Stimulated activated naive B cell treated with anti-CD40 and anti-IgM and Interleukin-4, amounts not matched to agents 10 μg/mL and 1 μg/mL and 100 μg/mL, for 72 hours (primary cell): ENCODE results near the gene OR2V2.
"Not testable (repeated sequence)": the region's sequence is repeated elsewhere in the genome, so short reads cannot be mapped to it uniquely, and the experiment has no call there.

ENCODE experiments used
- ATAC-seq, 2 donors: fragments of 150-1000 bp; cut with Tn5 transposase; replicated peaks; 2 replicates each; pipeline ENCODE4 v1.10.0; 2021; ENCODE audit warnings: moderate library complexity in 1 of 2
- DNase-seq: peaks from one replicate; pipeline ENCODE4 v3.0.0; 2021
- H3K27ac Mint-ChIP-seq: one replicate; pipeline ENCODE4 v1.8.0; 2022; ENCODE audit warnings: mild to moderate bottlenecking, mixed read lengths
- H3K27me3 Mint-ChIP-seq, 2 donors: one replicate each; pipeline ENCODE4 v1.8.0; 2022; ENCODE audit warnings: mixed read lengths in 2 of 2
- H3K36me3 Mint-ChIP-seq, 2 donors: one replicate each; pipeline ENCODE4 v1.8.0; 2022; ENCODE audit warnings: mixed read lengths in 2 of 2, mild to moderate bottlenecking in 1 of 2
- H3K4me1 Mint-ChIP-seq, 2 donors: one replicate each; pipeline ENCODE4 v1.8.0; 2022; ENCODE audit warnings: mixed read lengths in 2 of 2, mild to moderate bottlenecking in 1 of 2
- H3K4me3 Mint-ChIP-seq, 2 donors: one replicate each; pipeline ENCODE4 v1.8.0; 2022; ENCODE audit warnings: mild to moderate bottlenecking in 2 of 2, mixed read lengths in 2 of 2, moderate library complexity in 1 of 2
- H3K9me3 Mint-ChIP-seq, 2 donors: one replicate each; pipeline ENCODE4 v1.8.0; 2022; ENCODE audit warnings: mixed read lengths in 2 of 2, mild to moderate bottlenecking in 1 of 2

The OR2V2 gene

DNA sequence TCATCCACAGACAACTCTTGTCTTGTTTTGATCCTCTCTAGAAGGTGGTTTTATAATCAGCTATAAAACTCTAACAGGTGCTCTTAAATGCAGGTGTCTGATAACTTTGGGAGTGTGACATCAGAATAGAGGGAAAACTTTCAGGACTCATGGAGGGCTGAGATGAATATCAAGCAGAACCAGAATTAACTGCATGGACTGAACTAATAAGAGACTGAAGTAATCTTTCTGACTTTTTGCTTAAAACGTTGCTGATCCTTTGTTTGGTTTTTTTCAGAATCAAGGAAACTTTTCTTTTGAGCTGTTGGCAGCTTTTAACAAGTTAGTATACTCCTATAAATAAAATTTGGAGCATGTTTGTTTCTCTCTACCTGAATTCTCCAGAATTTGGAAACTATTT is 2.3 kb upstream of the OR2V2 start:
- Mint-ChIP-seq H3K27ac (no peak overlapping the region), H3K36me3 (no peaks in the 10 kb centered on the region), H3K9me3 (no peaks in the 10 kb centered on the region), H3K4me1 (peaks cover 0 to 5% of the 10 kb centered on the region in 2 donors), H3K27me3 (peaks cover 52 to 64% of the 10 kb centered on the region in 2 donors), H3K4me3 (no peak overlapping the region)
- ATAC-seq (no peak), DNase-seq (no peak)

DNA sequence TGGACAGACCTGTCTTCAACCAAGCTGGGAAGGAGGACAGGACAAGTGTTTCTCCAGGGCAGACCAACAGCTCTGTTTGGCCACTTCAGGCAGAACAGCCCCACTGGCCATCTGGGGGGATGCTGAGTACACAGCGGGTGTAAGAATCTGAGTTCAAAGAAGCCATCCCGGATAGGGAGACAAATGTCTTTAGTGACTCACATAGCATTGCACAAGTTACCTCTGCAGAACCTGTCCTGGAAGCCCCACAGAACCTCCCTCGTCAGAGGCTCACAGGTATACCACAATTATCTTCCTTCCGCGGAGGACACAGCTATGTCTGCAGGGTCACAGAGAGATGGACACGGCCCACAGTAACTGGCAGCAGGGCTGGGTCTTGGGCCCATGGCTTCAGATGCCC is 2.0 kb downstream of the OR2V2 start:
- H3K36me3 Mint-ChIP-seq: no peaks in the 10 kb centered on the region
- peaks cover 58 to 61% of the 10 kb centered on the region in 2 donors for H3K27me3 Mint-ChIP-seq
- DNase-seq (no peak), ATAC-seq (no peak)
- H3K27ac Mint-ChIP-seq: no peak overlapping the region
- peaks cover 0 to 6% of the 10 kb centered on the region in 2 donors for H3K4me1 Mint-ChIP-seq
- H3K4me3 Mint-ChIP-seq: no peak overlapping the region
- peaks cover 1 to 4% of the 10 kb centered on the region in 2 donors for H3K9me3 Mint-ChIP-seq

DNA sequence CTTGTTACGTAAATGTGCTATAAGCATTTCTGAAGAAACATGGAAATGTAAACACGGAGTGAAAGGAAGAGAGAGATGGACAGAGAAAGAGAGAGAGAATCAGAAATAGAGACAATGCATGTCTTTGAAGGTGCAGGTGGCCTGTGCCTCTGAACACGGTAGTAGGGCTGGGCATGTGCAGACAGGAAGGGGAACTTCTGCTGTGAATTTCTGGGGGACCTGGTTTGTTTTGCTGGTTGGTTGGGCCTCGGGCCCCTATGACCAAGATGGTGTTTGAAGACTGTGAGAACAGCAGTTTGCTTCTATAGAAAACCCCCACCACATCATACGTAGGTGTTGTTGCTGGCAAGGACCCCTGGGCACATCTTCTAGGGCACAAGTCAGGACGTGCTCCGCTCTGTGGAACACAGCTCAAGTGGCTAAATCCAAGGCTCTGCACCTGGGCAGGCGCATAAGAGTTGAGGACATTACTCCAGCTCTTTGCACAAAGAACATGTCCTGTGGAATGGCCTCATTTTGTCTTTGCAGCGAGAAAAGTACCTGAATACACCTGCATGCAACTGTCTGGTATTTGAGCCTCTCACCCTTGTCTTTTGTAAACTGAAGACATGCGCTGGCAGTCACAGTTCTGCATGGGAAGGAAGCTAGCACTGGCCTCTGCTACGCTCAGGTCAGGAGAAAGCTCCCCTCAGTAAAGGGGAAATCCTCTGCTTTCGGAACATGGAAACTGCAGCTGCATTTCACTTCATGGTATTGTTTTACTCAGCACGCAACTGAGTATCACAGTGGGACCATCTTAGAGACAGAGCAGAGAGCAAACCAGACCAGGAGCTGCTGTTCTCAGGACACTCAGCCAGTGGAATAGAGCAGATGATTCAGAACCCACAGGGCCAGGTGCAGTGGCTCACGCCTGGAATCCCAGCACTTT is 2.7 kb downstream of the OR2V2 start:
- DNase-seq: no peak
- H3K27me3 Mint-ChIP-seq: peaks cover 62 to 65% of the 10 kb centered on the region in 2 donors
- H3K36me3 Mint-ChIP-seq: peaks cover 0 to 3% of the 10 kb centered on the region in 2 donors
- no peak overlapping the region for H3K4me3 Mint-ChIP-seq
- peaks cover 4 to 8% of the 10 kb centered on the region in 2 donors for H3K9me3 Mint-ChIP-seq
- peak; percentile 5 to 27 for ATAC-seq
- no peak overlapping the region for H3K27ac Mint-ChIP-seq
- peaks cover 0 to 6% of the 10 kb centered on the region in 2 donors for H3K4me1 Mint-ChIP-seq

DNA sequence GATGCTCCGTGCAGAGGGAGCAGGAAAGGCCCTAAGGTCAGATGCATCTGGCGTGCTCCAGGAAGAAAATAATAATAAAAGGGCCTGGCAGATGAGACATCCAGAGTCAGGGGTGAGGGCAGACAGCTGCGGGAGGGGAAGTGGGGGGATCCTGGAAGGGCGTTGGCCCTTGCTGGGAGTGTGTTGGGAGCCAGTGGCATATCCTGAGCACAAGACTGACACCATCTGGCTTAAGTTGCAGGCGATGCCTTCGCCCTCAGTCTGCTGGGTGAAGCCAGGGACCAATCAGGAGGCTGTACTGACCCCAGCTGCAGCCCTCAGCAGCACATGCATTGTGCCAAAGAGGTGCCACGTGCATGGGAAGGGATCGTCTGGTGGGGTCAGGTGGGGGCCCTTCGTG is 3.8 kb downstream of the OR2V2 start:
- H3K36me3 Mint-ChIP-seq: peaks cover 0 to 3% of the 10 kb centered on the region in 2 donors
- H3K27ac Mint-ChIP-seq: no peak overlapping the region
- no peak overlapping the region for H3K4me3 Mint-ChIP-seq
- ATAC-seq (no peak), DNase-seq (no peak)
- peaks cover 0 to 6% of the 10 kb centered on the region in 2 donors for H3K4me1 Mint-ChIP-seq
- peaks cover 63 to 66% of the 10 kb centered on the region in 2 donors for H3K27me3 Mint-ChIP-seq
- H3K9me3 Mint-ChIP-seq: peaks cover 5 to 9% of the 10 kb centered on the region in 2 donors

DNA sequence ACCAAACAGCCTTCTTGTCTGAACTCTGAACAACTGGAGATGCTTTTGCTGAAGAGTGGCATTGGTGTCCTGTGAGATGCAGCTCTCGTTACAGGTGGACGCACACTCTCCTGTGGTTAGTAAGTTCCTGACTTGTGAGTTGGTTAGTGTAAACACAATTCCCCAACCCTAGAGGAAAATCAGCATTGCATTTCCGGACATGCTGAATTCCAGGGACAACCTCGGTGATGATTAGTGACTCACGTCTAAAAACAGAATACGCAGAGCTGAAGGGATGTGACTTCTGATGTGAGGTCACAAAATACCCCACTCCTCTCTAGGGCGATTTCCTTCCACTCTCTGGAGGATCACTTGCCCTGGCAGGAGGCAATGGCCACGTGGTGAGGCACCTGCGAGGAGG is 5.0 kb downstream of the OR2V2 start:
- Mint-ChIP-seq H3K4me1 (peaks cover 0 to 6% of the 10 kb centered on the region in 2 donors), H3K27me3 (peaks cover 55 to 57% of the 10 kb centered on the region in 2 donors), H3K9me3 (peaks cover 5 to 9% of the 10 kb centered on the region in 2 donors), H3K4me3 (no peak overlapping the region), H3K27ac (no peak overlapping the region), H3K36me3 (peaks cover 0 to 3% of the 10 kb centered on the region in 2 donors)
- ATAC-seq (no peak), DNase-seq (no peak)

DNA sequence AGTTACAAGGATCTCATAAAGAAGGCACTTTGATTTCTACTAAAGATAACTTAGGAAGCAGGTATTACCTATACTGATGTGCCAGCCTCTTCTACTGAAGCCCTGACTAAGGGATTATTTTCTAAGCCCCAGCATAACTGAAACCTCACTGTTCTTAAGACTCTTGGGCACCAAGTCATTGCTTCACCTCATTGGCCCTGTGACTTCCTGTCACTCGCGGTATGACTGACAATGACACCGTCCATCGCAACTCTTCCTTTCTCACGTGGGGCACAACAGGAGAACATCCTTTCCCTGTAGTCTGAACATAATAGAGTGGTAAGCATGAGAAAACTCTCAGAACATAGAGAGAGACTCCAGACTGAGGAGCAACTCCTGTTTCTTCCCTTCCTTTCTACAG is 6.4 kb downstream of the OR2V2 start:
- DNase-seq (no peak), ATAC-seq (no peak)
- Mint-ChIP-seq H3K9me3 (peaks cover 5 to 9% of the 10 kb centered on the region in 2 donors), H3K27me3 (peaks cover 48 to 50% of the 10 kb centered on the region in 2 donors), H3K27ac (no peak overlapping the region), H3K4me1 (peaks cover 0 to 4% of the 10 kb centered on the region in 2 donors), H3K4me3 (no peak overlapping the region), H3K36me3 (peaks cover 0 to 3% of the 10 kb centered on the region in 2 donors)

DNA sequence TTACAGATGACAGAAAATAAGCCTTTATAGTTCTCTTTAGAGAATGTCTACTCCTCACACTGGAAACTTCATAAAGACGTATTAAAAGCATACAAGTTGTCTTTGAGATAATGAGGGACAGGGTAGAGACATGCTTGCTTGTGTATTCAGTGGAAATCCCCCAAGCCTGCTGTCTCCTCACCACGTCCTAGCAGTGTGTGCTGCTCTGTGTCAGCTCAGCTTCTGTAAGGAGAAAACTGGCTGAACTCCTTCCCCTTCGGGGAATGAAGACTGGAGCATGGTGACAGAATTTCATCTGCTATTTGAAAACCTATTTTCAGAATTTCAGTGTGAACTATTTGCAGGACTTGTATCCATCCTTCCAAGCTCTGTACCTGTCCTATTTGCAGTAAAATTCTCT is 9.4 kb downstream of the OR2V2 start:
- peaks cover 5 to 9% of the 10 kb centered on the region in 2 donors for H3K9me3 Mint-ChIP-seq
- ATAC-seq (no peak), DNase-seq (no peak)
- peaks cover 24 to 27% of the 10 kb centered on the region in 2 donors for H3K27me3 Mint-ChIP-seq
- H3K36me3 Mint-ChIP-seq: peaks cover 0 to 3% of the 10 kb centered on the region in 2 donors
- no peak overlapping the region for H3K4me3 Mint-ChIP-seq
- H3K27ac Mint-ChIP-seq: no peak overlapping the region
- H3K4me1 Mint-ChIP-seq: peaks cover 19% of the 10 kb centered on the region in 2 donors

DNA sequence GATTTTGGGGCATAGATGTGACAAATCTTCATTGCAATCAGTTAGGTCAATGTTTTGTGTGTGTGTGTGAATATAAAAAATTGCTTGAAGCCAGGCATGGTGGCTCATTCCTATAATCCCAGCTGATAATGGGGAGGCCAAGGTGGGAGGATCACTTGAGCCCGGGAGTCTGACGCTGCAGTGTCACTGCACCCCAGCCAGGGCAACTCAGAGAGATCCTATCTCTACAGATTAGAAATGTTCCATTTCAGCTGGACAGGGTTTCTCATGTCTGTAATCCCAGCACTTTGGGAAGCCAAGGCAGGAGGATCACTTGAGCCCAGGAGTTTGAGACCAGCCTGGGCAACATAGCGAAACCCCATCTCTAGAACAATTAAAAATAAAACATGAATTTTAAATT is 11.5 kb downstream of the OR2V2 start:
- no peak overlapping the region for H3K4me3 Mint-ChIP-seq

DNA sequence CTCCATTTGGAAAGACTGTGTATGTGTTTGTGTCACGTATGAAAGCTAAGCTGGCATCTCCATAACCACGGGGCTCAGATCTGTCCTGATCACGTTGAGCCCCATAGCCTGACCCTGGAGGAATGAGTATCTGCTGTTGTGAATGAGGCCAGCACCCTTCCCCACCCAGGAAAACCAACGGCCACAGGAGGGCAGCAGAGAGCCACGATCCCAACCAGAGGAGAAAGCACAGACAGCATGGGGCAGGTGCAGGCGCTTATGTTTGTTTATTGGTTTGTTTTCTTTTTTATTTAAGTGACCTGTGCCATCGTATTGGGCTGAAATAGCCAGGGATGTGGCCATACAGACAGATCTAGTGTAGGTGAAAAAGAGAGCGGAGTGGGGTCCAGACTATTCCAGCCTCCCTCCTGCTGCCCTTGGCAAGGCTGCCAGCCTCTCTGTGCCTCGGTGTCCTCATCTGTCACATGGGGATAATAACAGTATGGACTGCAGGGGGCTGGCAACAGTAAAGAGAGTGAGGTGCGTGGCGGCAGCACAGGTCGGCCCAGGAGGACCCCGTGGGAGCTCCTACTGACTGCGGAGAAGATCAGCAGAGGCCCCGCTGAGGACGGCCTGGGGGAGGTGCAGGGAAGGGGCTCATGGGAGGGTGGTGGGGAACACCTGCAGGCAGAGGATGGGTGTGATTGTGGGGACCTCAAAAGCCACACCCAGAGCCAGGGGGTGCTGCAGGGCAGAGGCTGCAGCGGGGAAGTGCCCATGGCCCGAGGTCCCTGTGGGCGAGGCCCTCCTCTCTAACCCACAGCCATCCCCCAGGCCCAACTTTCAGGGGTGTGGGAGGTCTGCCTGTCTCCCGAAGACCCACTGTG is 12.1 kb downstream of the OR2V2 start:
- peak; percentile 89 to 90 for ATAC-seq
- Mint-ChIP-seq H3K4me1 (peaks cover 20 to 29% of the 10 kb centered on the region in 2 donors), H3K27me3 (peaks cover 25 to 35% of the 10 kb centered on the region in 2 donors), H3K4me3 (peak overlapping the region; percentile 44 to 83), H3K36me3 (peaks cover 0 to 8% of the 10 kb centered on the region in 2 donors), H3K27ac (peak overlapping the region; percentile 95), H3K9me3 (peaks cover 6 to 9% of the 10 kb centered on the region in 2 donors)
- DNase-seq: peak; percentile 75

More for the DNA sequence above, 11.5 kb downstream of the OR2V2 start:
- Mint-ChIP-seq H3K4me1 (peaks cover 23 to 28% of the 10 kb centered on the region in 2 donors), H3K27ac (no peak overlapping the region), H3K36me3 (peaks cover 0 to 7% of the 10 kb centered on the region in 2 donors), H3K27me3 (peaks cover 28 to 32% of the 10 kb centered on the region in 2 donors), H3K9me3 (peaks cover 7 to 11% of the 10 kb centered on the region in 2 donors)
- ATAC-seq (no peak), DNase-seq (no peak)

DNA sequence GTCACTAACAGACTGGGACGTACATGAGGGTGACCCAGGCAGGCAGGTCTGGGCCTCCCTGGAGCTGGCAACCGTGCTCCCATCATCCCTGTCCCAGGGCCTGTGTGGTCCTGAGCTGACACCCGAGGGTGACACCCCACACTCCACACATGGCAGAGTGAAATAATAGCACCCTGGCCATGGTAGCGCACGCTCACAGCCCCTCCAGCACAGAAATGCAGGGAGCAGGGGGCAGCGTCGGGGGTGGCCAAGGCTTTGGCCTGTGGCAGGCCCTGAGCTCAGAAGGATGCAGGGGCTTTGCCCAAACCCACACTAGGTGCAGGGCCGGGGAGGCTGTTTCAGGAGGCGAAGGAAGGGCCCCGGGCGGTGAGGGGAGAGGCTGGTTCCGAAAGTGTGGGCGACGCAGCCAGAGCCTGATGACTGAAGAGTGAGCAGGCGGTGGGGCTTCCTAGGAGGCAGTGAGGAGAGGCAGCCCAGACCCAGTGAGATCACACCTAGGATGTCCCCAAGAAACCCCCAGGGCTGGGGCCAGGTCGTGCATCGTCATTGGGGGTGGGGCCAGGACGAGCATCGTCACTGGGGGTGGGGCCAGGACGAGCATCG is 12.9 kb downstream of the OR2V2 start:
- peak overlapping the region; percentile 93 for H3K27ac Mint-ChIP-seq
- ATAC-seq (peak; percentile 72 to 84), DNase-seq (peak; percentile 58)
- peaks cover 22 to 35% of the 10 kb centered on the region in 2 donors for H3K27me3 Mint-ChIP-seq
- H3K4me1 Mint-ChIP-seq: peaks cover 20 to 29% of the 10 kb centered on the region in 2 donors
- peaks cover 3 to 7% of the 10 kb centered on the region in 2 donors for H3K9me3 Mint-ChIP-seq
- peaks cover 0 to 4% of the 10 kb centered on the region in 2 donors for H3K36me3 Mint-ChIP-seq
- peak overlapping the region; percentile 74 to 83 for H3K4me3 Mint-ChIP-seq

DNA sequence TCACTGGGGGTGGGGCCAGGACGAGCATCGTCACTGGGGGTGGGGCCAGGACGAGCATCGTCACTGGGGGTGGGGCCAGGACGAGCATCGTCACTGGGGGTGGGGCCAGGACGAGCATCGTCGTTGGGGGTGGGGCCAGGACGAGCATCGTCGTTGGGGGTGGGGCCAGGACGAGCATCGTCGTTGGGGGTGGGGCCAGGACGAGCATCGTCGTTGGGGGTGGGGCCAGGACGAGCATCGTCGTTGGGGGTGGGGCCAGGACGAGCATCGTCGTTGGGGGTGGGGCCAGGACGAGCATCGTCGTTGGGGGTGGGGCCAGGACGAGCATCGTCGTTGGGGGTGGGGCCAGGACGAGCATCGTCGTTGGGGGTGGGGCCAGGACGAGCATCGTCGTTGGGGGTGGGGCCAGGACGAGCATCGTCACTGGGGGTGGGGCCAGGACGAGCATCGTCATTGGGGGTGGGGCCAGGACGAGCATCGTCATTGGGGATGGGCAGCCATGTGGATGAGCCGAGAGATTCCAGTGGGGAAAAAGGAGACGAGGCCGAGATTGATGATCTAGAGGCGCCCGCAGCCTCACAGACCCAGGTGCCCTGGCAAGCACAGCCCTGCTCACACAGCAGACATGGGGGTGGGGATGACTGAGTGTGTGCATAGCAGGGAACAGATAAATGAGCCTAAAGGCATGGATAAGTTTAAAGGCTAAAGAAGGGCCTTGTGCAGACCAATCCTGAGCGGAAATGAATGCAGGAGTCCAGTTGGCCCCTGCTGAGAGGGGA is 13.6 kb downstream of the OR2V2 start:
- peak; percentile 34 to 50 for ATAC-seq
- not testable (repeated sequence) for H3K9me3 Mint-ChIP-seq, H3K36me3 Mint-ChIP-seq
- H3K4me1 Mint-ChIP-seq: peaks cover 23 to 29% of the 10 kb centered on the region in 2 donors
- DNase-seq: peak; percentile 26
- peak overlapping the region; percentile 91 for H3K27ac Mint-ChIP-seq
- H3K27me3 Mint-ChIP-seq: peaks cover 29 to 42% of the 10 kb centered on the region in 2 donors
- H3K4me3 Mint-ChIP-seq: peak overlapping the region; percentile 80

DNA sequence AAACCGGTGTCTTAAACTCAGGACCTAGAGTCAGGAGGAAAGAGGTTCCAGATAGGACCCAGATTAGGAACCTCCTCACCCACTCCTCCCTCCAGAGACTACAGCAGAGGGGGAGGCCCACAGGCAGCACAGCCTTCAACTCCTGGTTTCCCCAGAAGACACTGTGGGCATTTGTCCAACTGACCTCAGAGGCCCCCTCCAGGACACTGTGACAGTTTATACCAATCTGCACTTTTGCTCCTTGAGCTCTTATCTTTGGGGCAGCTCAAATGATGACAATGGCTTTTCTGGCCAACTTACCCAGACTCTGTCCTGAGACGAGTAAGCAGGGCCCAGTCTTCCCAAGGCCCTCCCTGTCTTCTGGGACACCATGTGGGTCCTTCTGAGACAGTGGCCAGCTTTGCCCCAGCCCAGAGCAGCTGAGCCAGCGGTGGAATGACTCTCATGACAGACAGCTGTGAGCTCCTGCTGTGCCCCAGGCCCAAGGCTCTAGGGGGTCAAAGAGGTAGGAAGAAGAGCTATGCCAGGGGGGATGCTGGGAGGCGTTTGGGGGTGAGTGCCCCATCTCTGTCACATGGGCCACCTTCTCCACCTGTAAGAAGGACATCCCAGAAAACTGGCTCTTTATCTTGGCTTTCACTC is 14.3 kb downstream of the OR2V2 start:
- Mint-ChIP-seq H3K36me3 (peaks cover 0 to 4% of the 10 kb centered on the region in 2 donors), H3K4me1 (peaks cover 25 to 32% of the 10 kb centered on the region in 2 donors), H3K9me3 (peaks cover 3 to 7% of the 10 kb centered on the region in 2 donors), H3K27ac (peak overlapping the region; percentile 91), H3K27me3 (peaks cover 36 to 49% of the 10 kb centered on the region in 2 donors), H3K4me3 (peak overlapping the region; percentile 80)
- no peak for ATAC-seq
- no peak for DNase-seq
